H1 (cell line): ENCODE results near the gene PAQR4. TPM values are rescaled to one million over a fixed set of nuclear protein-coding genes. Genes with fewer than 3 reads are reported as not detected.

ENCODE experiments used
- CTCF ChIA-PET: fragments of 300-600 bp; sonication (Branson Sonifier 250); formaldehyde crosslinking; loops from one replicate; lab custom pipeline; 2021; ENCODE audit not compliant: partially characterized antibody; lab: Charles Lee
- POLR2A ChIA-PET: fragments of 300-600 bp; sonication (Branson Sonifier 250); formaldehyde crosslinking; loops from one replicate; lab custom pipeline; 2021; ENCODE audit warnings: inconsistent platforms; ENCODE audit not compliant: partially characterized antibody; lab: Charles Lee
- DNase-seq, 2 experiments: peaks; one replicate each; pipeline versions ENCODE4 v3.0.0 to v3.0.0-alpha.2; 2010 to 2022; ENCODE audit warnings: low spot score in 2 of 2, low read depth in 1 of 2, mixed read lengths in 1 of 2
- FAIRE-seq: peaks from 2 replicates; lab custom pipeline; 2011; peaks lifted over from hg19 to GRCh38; lab: Jason Lieb, UNC
- H2AFZ ChIP-seq: 2 replicates; pipeline ENCODE4 v1.8.1; 2012; ENCODE audit warnings: low read length, inconsistent platforms
- H2AK5ac ChIP-seq: 2 replicates; pipeline ENCODE4 v1.6.1; 2013; ENCODE audit warnings: low read depth, low read length
- H2BK120ac ChIP-seq: replicated peaks from 2 replicates; pipeline ENCODE3; 2013; ENCODE audit warnings: low read depth, low read length, inconsistent platforms
- H2BK12ac ChIP-seq: 2 replicates; pipeline ENCODE4 v1.6.1; 2013; ENCODE audit warnings: low read depth, low read length
- H2BK15ac ChIP-seq: 2 replicates; pipeline ENCODE4 v1.6.1; 2013; ENCODE audit warnings: low read length
- H2BK20ac ChIP-seq: 2 replicates; pipeline ENCODE4 v1.6.1; 2013; ENCODE audit warnings: low read length
- H2BK5ac ChIP-seq: 2 replicates; pipeline ENCODE4 v1.6.1; 2013; ENCODE audit warnings: low read depth, low read length
- H3K14ac ChIP-seq: 2 replicates; pipeline ENCODE4 v1.6.1; 2013; ENCODE audit warnings: inconsistent platforms; ENCODE audit not compliant: insufficient read length
- H3K18ac ChIP-seq: 2 replicates; pipeline ENCODE4 v1.6.1; 2013; ENCODE audit warnings: low read length; ENCODE audit errors: extremely low read depth
- H3K23ac ChIP-seq: 2 replicates; pipeline ENCODE4 v1.6.1; 2013; ENCODE audit warnings: inconsistent platforms; ENCODE audit not compliant: insufficient read length
- H3K23me2 ChIP-seq: 2 replicates; pipeline ENCODE4 v1.6.1; 2013; ENCODE audit warnings: low read depth, low read length
- H3K27ac ChIP-seq: 2 replicates; pipeline ENCODE4 v1.6.1; 2011; ENCODE audit warnings: low read depth, low read length, inconsistent platforms
- H3K27me3 ChIP-seq, 4 experiments: replicated peaks in 1 of 4; 1 replicate in 1 of 4; 2 replicates in 3 of 4; pipeline versions ENCODE4 v1.6.1 to v1.8.1; 2011 to 2013; ENCODE audit warnings: low read length in 3 of 4, mild to moderate bottlenecking in 3 of 4, inconsistent platforms in 2 of 4, mixed read lengths in 2 of 4, moderate library complexity in 1 of 4; ENCODE audit not compliant: control insufficient read depth in 3 of 4, insufficient read depth in 3 of 4; ENCODE audit errors: extremely low read depth in 1 of 4
- H3K36me3 ChIP-seq, 4 experiments: 2 replicates each; pipeline versions ENCODE4 v1.6.1 to v1.8.1; 2011 to 2013; ENCODE audit warnings: mild to moderate bottlenecking in 4 of 4, low read length in 3 of 4, moderate library complexity in 2 of 4, control low read depth in 1 of 4, inconsistent platforms in 1 of 4; ENCODE audit not compliant: insufficient read depth in 4 of 4, control insufficient read depth in 2 of 4
- H3K4ac ChIP-seq: replicated peaks from 2 replicates; pipeline ENCODE3; 2013; ENCODE audit warnings: low read length, low read depth, mixed read lengths, inconsistent platforms; ENCODE audit not compliant: insufficient read length
- H3K4me1 ChIP-seq, 4 experiments: replicated peaks in 1 of 4; 1 replicate in 1 of 4; 2 replicates in 3 of 4; pipeline versions ENCODE4 v1.6.1 to v1.8.1; 2011 to 2013; ENCODE audit warnings: low read length in 3 of 4, inconsistent platforms in 2 of 4, mixed read lengths in 1 of 4; ENCODE audit not compliant: insufficient read depth in 4 of 4, control insufficient read depth in 3 of 4
- H3K4me2 ChIP-seq, 2 experiments: 2 replicates each; pipeline versions ENCODE4 v1.6.1 to v1.8.1; 2011 to 2013; ENCODE audit warnings: low read depth in 2 of 2, low read length in 2 of 2, control low read depth in 1 of 2, inconsistent platforms in 1 of 2, mild to moderate bottlenecking in 1 of 2; ENCODE audit not compliant: insufficient read depth in 1 of 2
- H3K4me3 ChIP-seq, 4 experiments: fragments of 200-600, 300-600 bp in 1 of 4; sonication (generic), shearing (Covaris generic), sonication (Bioruptor Twin) in 1 of 4; 2 replicates each; pipeline versions ENCODE4 v1.5.1 to v1.8.1; 2011 to 2016; ENCODE audit warnings: low read length in 4 of 4, low read depth in 3 of 4, control low read depth in 2 of 4, inconsistent platforms in 2 of 4, mild to moderate bottlenecking in 2 of 4, mixed read lengths in 1 of 4, moderate library complexity in 1 of 4; ENCODE audit not compliant: insufficient read depth in 2 of 4; ENCODE audit errors: extremely low read depth in 1 of 4
- H3K56ac ChIP-seq: replicated peaks from 2 replicates; pipeline ENCODE3; 2013; ENCODE audit warnings: low read depth, mild to moderate bottlenecking, mixed read lengths, low read length, inconsistent platforms; ENCODE audit not compliant: insufficient read length
- H3K79me1 ChIP-seq: 2 replicates; pipeline ENCODE4 v1.6.1; 2013; ENCODE audit warnings: low read depth, low read length, control low read depth
- H3K79me2 ChIP-seq, 2 experiments: 2 replicates each; pipeline versions ENCODE4 v1.6.1 to v1.8.1; 2012 to 2013; ENCODE audit warnings: low read length in 2 of 2, mild to moderate bottlenecking in 2 of 2, inconsistent platforms in 1 of 2; ENCODE audit not compliant: insufficient read depth in 2 of 2, control insufficient read depth in 1 of 2
- H3K9ac ChIP-seq, 4 experiments: replicated peaks in 1 of 4; 1 replicate in 1 of 4; 2 replicates in 3 of 4; pipeline versions ENCODE4 v1.6.1 to v1.8.1; 2011 to 2013; ENCODE audit warnings: low read depth in 3 of 4, low read length in 3 of 4, control low read depth in 2 of 4, mild to moderate bottlenecking in 2 of 4, moderate library complexity in 2 of 4, inconsistent platforms in 1 of 4; ENCODE audit errors: extremely low read depth in 1 of 4
- H3K9me3 ChIP-seq, 2 experiments: 2 replicates each; pipeline versions ENCODE4 v1.6.1 to v1.8.1; 2012 to 2013; ENCODE audit warnings: mild to moderate bottlenecking in 2 of 2, moderate library complexity in 2 of 2, control low read depth in 1 of 2, inconsistent platforms in 1 of 2, low read depth in 1 of 2, low read length in 1 of 2, mixed read lengths in 1 of 2; ENCODE audit not compliant: insufficient read depth in 2 of 2
- H4K20me1 ChIP-seq, 2 experiments: replicated peaks in 1 of 2; 2 replicates each; pipeline versions ENCODE3 to v1.8.1; 2011 to 2013; ENCODE audit warnings: inconsistent platforms in 2 of 2, low read length in 2 of 2, mild to moderate bottlenecking in 1 of 2; ENCODE audit not compliant: insufficient read depth in 2 of 2, control insufficient read depth in 1 of 2
- H4K5ac ChIP-seq: 2 replicates; pipeline ENCODE4 v1.6.1; 2013; ENCODE audit warnings: low read length, low read depth, mixed read lengths, inconsistent platforms; ENCODE audit not compliant: insufficient read length
- H4K8ac ChIP-seq: 2 replicates; pipeline ENCODE4 v1.8.0; 2013; ENCODE audit warnings: mild to moderate bottlenecking, moderate library complexity, low read length, inconsistent platforms; ENCODE audit not compliant: insufficient read depth; ENCODE audit errors: extremely low read depth
- H4K91ac ChIP-seq: replicated peaks from 2 replicates; pipeline ENCODE3; 2013; ENCODE audit warnings: low read length, mixed read lengths, inconsistent platforms; ENCODE audit not compliant: insufficient read length
- FOSL1 ChIP-seq: IDR thresholded peaks from 2 replicates; pipeline ENCODE4 v1.6.1; 2011; ENCODE audit warnings: mild to moderate bottlenecking, low read depth, low read length, moderate library complexity; ENCODE audit not compliant: insufficient read depth
- GTF2F1 ChIP-seq: IDR thresholded peaks from 2 replicates; pipeline ENCODE4 v1.6.1; 2012; ENCODE audit warnings: low read depth, low read length, improper control_type of control experiment, borderline replicate concordance
- JUND ChIP-seq: IDR thresholded peaks from 2 replicates; pipeline ENCODE4 v1.6.1; 2011; ENCODE audit warnings: mild to moderate bottlenecking, improper control_type of control experiment, low read length
- KDM5A ChIP-seq: fragments of 200-600 bp; IDR thresholded peaks from 2 replicates; pipeline ENCODE4 v1.7.1; 2012; ENCODE audit warnings: mild to moderate bottlenecking, low read length, inconsistent platforms, mixed read lengths
- NRF1 ChIP-seq: IDR thresholded peaks from 2 replicates; pipeline ENCODE4 v1.6.1; 2011; ENCODE audit warnings: mild to moderate bottlenecking, low read depth, low read length, improper control_type of control experiment
- RXRA ChIP-seq: IDR thresholded peaks from 2 replicates; pipeline ENCODE4 v1.6.1; 2011; ENCODE audit warnings: low read depth, mild to moderate bottlenecking, low read length, moderate library complexity; ENCODE audit not compliant: insufficient read depth
- SIRT6 ChIP-seq: IDR thresholded peaks from one replicate; pipeline ENCODE4 v1.7.1; 2012; ENCODE audit warnings: low read length, inconsistent platforms
- SP1 ChIP-seq: IDR thresholded peaks from 2 replicates; pipeline ENCODE4 v1.6.1; 2011; ENCODE audit warnings: low read depth, low read length
- WGBS, 2 experiments: shearing (Covaris generic) in 1 of 2; methylation state at CpG; one replicate each; pipeline versions ENCODE4 v1.1.6 to v1.1.7; 2013 to 2015; ENCODE audit warnings: low lambda C conversion rate in 2 of 2, mixed read lengths in 2 of 2, inconsistent platforms in 1 of 2, low coverage in 1 of 2, missing lambda C conversion rate in 1 of 2; ENCODE audit not compliant: insufficient replicate concordance in 2 of 2, insufficient coverage in 1 of 2, insufficient read length in 1 of 2; ENCODE audit errors: extremely low coverage in 1 of 2, missing lambda C conversion rate in 1 of 2; 5-methylcytosine and 5-hydroxymethylcytosine counted together
- polyA plus RNA-seq, 7 experiments: library from polyadenylated mRNA; depleted of rRNA in 3 of 7; stranded (reverse) in 5 of 7; unstranded in 2 of 7; fragments of >200 nt in 5 of 7; fragments of 200-250 nt in 2 of 7; gene quantifications; 1 replicate in 5 of 7; 2 replicates in 1 of 7; 4 replicates in 1 of 7; pipeline versions ENCODE4 v1.2.1 to v1.2.3, GENCODE V29; 2011 to 2013; ENCODE audit warnings: missing spikeins in 2 of 7, mixed read lengths in 2 of 7
- total RNA-seq: library from RNA; stranded (reverse); fragmentation: NEBNext Ultra II Directional; extraction: Animal tissue kit (Norgen Biotek cat#: 25700); gene quantifications from 2 replicates; pipeline ENCODE4 v1.2.1, GENCODE V29; 2021
- TF ChIP-seq, protein P1 (sequence below): IDR thresholded peaks from 2 replicates; pipeline ENCODE4 v1.6.1; 2012; ENCODE audit warnings: inconsistent platforms
- TF ChIP-seq, protein P2 (sequence below), 3 experiments: IDR thresholded peaks; 1 replicate in 2 of 3; 2 replicates in 1 of 3; pipeline versions ENCODE4 v1.5.1 to v1.6.1; 2011; ENCODE audit warnings: low read length in 3 of 3, mild to moderate bottlenecking in 3 of 3, inconsistent platforms in 2 of 3, low read depth in 1 of 3, moderate library complexity in 1 of 3; ENCODE audit not compliant: insufficient read depth in 1 of 3; ENCODE audit errors: control extremely low read depth in 1 of 3

The PAQR4 gene
- total and polyA plus RNA-seq, 2 of the 8 experiments (the other 6 are each of a cell fraction or from before 2014, with no cell fraction given): 28.2 to 34.6 TPM

DNA sequence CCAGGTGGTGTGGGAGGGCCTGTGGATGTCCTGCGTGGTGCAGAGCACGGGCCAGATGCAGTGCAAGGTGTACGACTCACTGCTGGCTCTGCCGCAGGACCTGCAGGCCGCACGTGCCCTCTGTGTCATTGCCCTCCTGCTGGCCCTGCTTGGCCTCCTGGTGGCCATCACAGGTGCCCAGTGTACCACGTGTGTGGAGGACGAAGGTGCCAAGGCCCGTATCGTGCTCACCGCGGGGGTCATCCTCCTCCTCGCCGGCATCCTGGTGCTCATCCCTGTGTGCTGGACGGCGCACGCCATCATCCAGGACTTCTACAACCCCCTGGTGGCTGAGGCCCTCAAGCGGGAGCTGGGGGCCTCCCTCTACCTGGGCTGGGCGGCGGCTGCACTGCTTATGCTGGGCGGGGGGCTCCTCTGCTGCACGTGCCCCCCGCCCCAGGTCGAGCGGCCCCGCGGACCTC is 44.4 kb downstream of the PAQR4 start:
- no peak for DNase-seq
- peak overlapping the region; percentile 77; the same call in 1 of the 2 replicates for H2BK5ac ChIP-seq
- H3K14ac ChIP-seq: no peak overlapping the region
- peak overlapping the region; percentile 98 for H2BK12ac ChIP-seq
- no peak overlapping the region for H3K56ac ChIP-seq
- no peaks in the 10 kb centered on the region; a peak in 1 of 7 replicates for H3K27me3 ChIP-seq
- H3K23me2 ChIP-seq: peaks cover 26% of the 10 kb centered on the region
- no peak for FAIRE-seq
- ChIA-PET CTCF (interaction anchor here (1.2 to 17.3 kb wide), 6 partner anchors 10 to 30 kb away, joined by 4 to 639 read pairs (median 17); partner anchors contain the start of genes BICDL2, CLDN6, HCFC1R1 and THOC6), POLR2A (interaction anchor here (0.7 to 35.7 kb wide), 14 partner anchors 3 to 116 kb away, joined by 3 to 1808 read pairs (median 4); partner anchors contain the start of genes BICDL2, CLDN6, CLDN9 and HCFC1R1)
- no peak overlapping the region for H2AFZ ChIP-seq
- H4K91ac ChIP-seq: peak overlapping the region; percentile 93
- H3K23ac ChIP-seq: no peak overlapping the region
- H2BK20ac ChIP-seq: peak overlapping the region; percentile 92; the same call in 1 of the 2 replicates
- H4K5ac ChIP-seq: no peak overlapping the region
- H4K20me1 ChIP-seq: peaks cover 16 to 32% of the 10 kb centered on the region in 2 experiments
- peak overlapping the region; percentile 58; the same call in 1 of the 2 replicates for H4K8ac ChIP-seq
- H3K18ac ChIP-seq: peak overlapping the region; percentile 98
- no peak overlapping the region for H3K9ac ChIP-seq
- WGBS, 2 experiments: 62% methylated on average over 22 of the region's 27 CpGs; no CpG with 5 or more reads in 1 of the 2 experiments
- peaks cover 14 to 59% (median 48%) of the 10 kb centered on the region in 4 experiments for H3K4me1 ChIP-seq
- peak overlapping the region; percentile 98 for H2BK15ac ChIP-seq
- H3K27ac ChIP-seq: no peak overlapping the region
- peaks cover 11% of the 10 kb centered on the region; the same call in 1 of the 2 replicates for H3K79me1 ChIP-seq
- no peaks in the 10 kb centered on the region for H3K9me3 ChIP-seq
- peak overlapping the region; percentile 87 for H2BK120ac ChIP-seq
- peak overlapping the region; percentile 74 for H3K4ac ChIP-seq
- peak overlapping the region; percentile 69; the same call in 1 of the 2 replicates for H2AK5ac ChIP-seq
- H3K4me3 ChIP-seq: peak overlapping the region in 1 of 4 experiments; percentile 58; a peak in 1 of 8 replicates
- H3K4me2 ChIP-seq: peak overlapping the region; percentile 80
- H3K36me3 ChIP-seq: peaks cover 6 to 20% (median 12%) of the 10 kb centered on the region in 4 experiments; a peak in 7 of 8 replicates
- peaks cover 11 to 28% of the 10 kb centered on the region in 2 experiments for H3K79me2 ChIP-seq
- TF ChIP-seq NRF1 (no peak), JUND (no peak), KDM5A (no peak), SP1 (no peak), GTF2F1 (no peak), RXRA (no peak), FOSL1 (no peak), SIRT6 (no peak)
- TF ChIP-seq, protein P1, sequence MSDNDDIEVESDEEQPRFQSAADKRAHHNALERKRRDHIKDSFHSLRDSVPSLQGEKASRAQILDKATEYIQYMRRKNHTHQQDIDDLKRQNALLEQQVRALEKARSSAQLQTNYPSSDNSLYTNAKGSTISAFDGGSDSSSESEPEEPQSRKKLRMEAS: peak; percentile 49
- TF ChIP-seq, protein P2, sequence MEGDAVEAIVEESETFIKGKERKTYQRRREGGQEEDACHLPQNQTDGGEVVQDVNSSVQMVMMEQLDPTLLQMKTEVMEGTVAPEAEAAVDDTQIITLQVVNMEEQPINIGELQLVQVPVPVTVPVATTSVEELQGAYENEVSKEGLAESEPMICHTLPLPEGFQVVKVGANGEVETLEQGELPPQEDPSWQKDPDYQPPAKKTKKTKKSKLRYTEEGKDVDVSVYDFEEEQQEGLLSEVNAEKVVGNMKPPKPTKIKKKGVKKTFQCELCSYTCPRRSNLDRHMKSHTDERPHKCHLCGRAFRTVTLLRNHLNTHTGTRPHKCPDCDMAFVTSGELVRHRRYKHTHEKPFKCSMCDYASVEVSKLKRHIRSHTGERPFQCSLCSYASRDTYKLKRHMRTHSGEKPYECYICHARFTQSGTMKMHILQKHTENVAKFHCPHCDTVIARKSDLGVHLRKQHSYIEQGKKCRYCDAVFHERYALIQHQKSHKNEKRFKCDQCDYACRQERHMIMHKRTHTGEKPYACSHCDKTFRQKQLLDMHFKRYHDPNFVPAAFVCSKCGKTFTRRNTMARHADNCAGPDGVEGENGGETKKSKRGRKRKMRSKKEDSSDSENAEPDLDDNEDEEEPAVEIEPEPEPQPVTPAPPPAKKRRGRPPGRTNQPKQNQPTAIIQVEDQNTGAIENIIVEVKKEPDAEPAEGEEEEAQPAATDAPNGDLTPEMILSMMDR (IDR thresholded peaks at IDR 0.05; ENCODE audit: control extremely low read depth in 1 of 3, insufficient read depth in 1 of 3, low read depth in 1 of 3, low read length in 3 of 3): peak in 2 of 3 experiments; percentile 2 to 13; a peak in 2 of 4 replicates
